NCI-H146 treated with DMSO at 0.1 percent for 48 hours (cell line): ENCODE measurements around the gene ANKRD29.
"Not testable (repeated sequence)": the region's sequence is repeated elsewhere in the genome, so short reads cannot be mapped to it uniquely, and the experiment has no call there.

Experiments
- DNase-seq: peaks from one replicate; lab custom pipeline; 2025; ENCODE audit not compliant: unreplicated experiment; lab: John Stamatoyannopoulos, UW

ANKRD29 gene

DNA sequence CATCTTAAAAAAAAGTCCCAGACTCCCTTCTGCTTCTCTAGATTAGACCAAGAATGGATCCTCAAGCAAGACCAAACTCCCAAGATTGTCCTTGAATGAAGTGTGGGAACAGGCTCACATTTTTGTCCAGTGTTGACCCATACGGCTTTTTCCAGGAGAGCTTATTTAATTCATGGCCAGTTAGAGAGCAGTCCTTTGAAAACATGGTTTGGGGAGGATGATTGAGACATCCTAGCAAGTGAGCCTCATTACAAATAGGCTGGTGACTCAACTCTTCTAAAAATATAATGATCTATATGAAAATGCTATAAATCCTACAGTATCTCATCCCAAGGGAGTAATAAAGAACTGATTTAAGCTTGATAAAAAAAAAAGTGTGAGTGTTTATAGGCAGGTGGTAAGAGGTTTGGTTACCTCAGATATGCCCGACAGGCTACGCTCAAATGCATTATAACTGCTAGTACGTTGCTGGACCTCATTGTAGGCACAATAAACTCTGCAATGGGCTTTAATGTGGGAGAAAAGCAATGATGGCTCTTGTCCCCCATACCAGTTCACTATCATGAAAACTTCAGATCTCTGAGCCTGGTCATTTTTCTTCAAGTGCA is 17.0 kb downstream of the ANKRD29 start:
- DNase-seq = no peak

DNA sequence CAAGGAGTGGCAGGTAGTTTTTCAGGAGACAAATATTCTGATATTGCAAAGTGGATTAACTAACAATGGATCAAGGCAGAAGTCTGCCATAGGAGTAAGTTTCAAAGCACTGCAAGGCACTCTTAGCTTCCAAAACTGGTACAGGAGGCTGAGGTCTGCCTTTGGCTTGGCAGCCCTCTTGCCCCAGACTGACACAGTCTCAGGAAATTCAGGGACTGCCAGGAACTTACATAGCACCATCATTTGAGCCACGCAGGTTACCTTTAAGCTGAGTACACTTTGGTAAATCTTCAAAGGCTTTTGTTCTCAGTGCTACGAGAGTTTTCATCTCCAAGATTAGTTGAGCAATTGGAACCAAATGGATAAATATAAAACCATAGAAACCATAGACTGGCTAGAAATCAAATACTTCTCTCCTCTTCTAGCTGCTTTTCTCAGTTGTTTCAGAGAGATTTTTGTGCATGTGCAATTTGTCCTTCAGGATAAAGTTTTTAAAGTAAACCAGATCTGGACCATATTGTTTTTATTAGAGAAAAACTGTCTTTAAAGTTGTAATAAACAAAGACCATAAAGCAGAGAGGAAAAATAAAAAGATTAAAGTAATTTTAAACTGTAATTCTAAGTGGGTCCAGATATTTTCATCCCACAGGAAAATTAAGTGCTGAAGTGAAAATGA is 18.8 kb downstream of the ANKRD29 start:
- no peak for DNase-seq

DNA sequence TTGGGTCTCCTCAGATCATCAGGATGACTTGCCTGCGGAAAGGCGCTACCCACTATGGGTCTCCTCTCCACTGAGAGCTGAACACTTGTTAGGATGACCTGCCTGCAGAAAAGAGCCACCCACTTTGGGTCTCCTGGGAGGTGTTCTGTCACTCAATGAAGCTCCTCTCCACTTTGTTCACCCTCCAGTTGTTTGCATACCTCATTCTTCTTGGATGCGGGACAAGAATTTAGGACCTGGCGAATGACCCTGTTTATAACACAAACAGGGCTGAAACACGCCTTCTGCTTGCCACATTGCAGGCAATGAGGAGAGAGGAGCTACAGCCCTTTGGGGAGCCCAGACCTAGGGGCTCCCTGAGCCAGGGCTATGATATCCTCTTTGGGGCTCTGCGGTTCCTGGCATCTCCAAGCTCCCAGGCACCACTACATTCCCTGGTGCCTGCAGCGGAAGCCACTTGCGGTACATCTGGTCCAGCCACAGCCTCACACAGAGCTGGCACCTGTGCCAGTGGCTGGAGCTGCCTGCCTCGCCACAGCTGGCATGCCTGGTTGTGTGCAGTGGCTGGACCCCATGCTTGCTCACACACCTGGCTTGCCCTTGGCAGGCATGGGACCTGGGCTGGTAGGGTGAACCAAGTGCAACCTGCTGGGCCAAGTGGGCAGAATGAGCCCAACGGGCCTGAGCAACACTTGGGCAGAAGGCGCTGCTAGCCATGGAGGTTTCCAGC is 20.6 kb downstream of the ANKRD29 start:
- DNase-seq = no peak

DNA sequence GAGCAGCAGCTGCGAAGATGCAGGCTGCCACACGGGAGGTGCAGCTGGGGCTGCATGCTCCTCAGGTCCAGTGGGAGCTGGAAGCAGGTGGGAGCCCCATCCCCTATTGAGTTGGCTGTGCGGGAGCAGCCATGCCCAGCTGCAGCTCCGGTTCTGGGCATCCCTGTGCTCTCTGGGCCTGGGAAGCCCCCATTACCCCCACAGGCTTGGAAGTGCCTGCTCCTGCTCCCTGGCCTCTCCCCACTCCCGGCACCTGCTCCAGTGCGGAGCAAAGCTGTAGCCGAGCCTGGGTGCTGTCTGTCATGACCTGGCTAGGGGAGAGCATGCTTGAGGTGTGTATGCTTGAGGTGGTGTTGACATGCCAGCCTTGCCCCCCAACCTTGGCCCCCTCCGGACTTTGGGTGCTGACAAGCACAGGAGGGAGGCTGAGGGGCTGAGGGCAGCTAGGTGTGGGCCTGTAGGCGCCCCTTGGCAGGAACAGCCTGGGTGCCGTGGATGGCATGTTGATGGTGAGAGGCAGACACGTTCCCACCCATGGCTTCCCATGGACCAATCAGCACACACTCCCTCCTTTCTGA is 21.5 kb downstream of the ANKRD29 start:
- DNase-seq = no peak

DNA sequence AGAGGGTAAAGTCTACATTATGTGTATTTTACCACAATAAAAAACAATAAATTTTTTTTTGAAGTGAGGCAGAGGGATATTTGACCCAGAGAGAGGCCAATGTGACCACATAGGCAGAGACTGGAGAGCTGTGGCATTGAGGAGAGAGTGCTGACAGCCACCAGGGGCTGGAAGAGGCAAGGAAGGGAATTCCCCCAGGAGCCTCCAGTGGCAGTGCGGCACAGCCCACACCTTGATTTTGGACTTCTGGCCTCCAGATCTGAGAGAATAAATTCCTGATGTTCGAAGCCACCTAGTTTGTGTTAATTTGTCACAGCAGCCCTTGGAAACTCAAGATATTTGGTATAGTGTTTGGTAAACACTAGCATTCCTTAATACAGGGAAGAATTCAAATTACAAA is 22.7 kb downstream of the ANKRD29 start:
- no peak for DNase-seq

DNA sequence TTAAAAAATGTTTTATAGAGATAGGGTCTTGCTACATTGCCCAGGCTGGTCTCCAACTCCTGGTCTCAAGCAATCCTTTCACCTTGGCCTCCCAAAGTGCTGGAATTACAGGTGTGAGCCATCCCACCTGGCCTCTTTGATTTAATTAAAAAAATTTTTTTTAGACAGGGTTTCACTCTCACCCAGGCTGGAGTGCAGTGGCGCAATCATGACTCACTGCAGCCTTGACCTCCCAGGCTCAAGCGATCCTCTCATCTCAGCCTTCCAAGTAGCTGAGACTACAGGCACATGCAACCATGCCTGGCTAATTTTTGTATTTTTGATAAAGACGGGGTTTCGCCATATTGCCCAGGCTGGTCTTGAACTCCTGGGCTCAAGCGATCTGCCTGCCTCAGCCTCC is 26.3 kb downstream of the ANKRD29 start:
- DNase-seq = not testable (repeated sequence)

DNA sequence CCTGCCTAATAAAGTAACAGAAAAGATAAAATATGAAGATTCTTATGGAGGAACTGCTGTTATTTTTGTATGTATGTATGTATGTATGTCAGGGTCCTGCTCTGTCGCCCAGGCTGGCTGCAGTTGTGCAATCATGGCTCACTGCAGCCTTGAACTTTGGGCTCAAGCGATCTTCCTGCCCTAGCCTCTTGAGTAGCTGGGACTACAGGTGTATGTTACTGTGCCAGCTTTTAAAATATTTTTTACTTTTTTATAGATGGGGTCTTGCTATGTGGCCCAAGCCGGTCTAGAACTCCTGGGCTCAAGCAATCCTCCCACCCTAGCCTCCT is 26.7 kb downstream of the ANKRD29 start:
- DNase-seq = no peak

DNA sequence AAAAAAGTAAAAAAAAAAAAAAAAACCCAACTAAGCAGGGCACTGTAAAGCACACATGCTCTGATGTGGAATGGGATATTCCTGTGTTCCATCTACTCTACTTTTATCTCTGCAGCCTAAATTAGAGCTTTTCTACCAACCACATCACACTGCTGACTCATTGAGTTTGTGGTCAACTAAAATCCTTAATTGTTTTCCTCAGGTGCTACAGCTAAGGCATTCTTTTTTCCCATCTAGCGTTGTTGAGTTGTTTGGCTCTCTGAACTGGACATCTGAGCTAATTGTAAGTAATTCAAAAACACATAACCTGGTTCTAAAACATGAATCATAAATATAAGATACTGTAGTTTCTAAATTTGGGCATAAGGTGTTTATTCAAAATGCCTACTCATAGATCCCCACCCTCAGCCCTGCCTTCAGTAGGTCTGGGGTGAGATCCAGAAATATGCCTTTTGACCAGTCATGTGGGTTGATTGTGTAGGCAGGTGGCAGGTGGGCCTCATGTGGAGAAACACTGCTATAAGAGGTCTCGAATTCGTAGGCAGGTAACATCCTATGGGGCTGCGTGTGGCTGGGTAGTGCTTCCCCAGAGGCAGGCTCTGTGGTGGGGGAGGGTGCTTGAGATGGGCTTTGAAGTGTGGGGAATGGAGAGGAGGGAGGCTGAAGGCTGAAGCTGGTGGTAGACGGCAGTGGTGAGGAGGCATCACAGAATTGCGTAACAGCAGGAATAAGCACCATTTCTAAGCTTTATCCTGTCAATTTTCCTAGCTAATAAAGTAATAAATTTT is 27.2 kb downstream of the ANKRD29 start:
- DNase-seq = no peak

DNA sequence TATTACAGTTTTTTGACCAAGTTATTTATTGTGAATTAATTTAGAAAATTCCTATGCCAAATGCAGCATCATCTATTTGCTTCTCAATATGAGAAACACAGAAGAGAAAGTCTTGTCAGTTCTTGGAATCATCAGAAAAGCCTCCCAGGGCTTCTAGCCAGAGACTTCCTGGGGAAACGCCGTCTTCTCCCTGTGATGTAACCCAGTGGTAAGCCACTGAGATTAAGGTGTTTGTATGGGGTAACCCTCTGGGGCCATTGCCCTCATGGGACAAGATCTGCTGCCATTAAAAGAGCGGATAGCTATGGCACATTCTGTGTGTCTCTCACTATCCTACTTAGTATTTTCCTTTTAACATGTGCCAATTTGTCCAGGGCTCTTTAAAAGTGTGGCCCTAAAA is 28.0 kb downstream of the ANKRD29 start:
- no peak for DNase-seq

DNA sequence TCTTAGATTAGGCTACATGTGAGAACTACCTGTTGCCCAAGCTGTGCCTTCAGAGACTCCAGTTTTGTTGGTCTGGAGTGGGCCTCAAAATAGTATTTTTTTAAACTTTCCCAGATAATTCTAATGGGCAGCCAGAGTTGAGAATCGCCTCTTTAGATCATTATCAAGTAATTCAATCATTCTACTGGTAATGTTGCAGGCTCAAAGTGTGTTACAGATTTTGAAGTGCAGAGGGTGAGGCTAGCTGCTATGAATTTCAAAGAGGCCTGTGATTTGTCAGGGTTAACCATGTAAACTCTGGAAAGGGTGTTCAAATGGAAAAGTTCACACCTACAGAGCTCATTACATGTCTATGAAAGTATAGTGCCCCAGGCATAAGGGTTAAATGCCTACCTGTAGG is 30.1 kb downstream of the ANKRD29 start:
- no peak for DNase-seq

DNA sequence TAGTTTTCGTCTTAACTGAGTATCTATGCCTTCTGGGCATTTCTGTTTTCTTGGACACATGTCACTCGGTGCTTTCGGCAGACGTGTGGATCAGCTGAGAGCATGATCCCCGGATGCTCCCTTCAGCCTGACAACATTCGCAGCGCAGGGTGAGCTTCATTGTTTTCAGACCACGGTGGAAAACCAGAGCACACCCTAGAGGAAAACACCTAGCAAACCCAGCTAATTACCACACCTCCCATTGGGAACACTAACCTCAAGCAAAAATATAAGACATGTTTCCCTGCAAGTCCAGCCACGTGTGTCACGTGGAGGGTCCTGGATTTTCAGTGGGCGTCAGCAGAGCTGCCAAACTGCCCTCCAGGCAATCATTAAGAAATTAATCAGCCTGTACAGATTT is 31.0 kb downstream of the ANKRD29 start:
- DNase-seq = peak; percentile 72

DNA sequence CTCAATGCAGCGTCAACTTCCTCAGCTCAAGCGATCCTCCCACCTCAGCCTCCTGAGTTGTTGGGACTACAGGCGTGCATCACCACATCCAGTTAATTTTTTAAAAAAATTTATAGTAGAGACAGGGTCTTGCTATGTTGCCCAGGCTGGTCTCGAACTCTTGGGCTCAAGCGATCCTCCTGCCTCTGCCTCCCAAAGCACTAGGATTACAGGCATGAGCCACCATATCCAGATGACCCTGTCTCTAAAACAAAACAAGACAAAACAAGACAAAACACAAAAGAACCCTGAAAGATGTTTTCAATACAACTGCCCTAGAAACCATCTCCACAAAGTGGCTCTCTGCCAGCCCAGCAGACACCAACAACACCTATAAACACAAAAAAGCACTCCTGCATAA is 31.4 kb downstream of the ANKRD29 start:
- DNase-seq = no peak

DNA sequence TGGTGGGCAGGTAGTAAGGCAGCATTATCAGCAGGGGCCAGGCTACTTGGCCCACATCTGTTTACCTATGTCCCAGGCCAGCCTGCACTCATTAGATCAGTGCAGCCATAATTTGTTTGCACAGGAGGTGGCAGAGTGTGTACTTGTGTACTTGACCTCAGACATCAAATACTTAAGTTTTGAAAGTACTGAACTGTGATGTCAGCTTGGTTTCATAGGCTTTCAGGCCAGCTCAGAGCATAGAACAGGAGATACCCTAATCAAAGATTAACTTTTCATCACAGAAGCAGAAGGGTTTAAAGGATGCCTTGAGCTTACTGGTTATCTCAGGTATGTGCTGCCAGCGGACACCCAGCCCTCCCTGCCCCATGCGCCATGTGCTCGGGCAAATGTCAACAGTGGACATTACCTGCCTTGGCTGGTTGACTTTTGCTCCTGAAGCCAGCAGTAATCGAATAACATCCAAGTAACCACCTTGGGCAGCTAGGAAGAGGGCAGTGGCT is 33.2 kb downstream of the ANKRD29 start:
- DNase-seq = peak; percentile 21

DNA sequence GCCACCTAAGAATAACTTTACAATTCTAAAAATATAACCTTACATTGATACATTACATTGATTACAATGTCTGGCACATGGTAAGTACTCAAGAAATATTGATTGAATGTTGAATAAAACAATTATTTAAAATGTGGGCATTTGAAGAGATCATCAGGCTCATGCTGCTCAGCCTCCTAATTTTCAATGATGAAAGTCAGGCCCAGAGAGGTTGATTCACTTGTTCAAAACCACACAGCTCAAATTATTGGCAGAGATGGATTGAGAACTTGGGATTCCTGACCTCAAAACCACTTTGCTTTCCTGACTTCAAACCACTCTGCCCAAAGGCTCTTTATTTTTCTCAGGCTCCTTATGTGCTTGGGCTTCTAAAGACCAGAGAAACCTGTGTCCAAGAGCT is 34.7 kb downstream of the ANKRD29 start:
- DNase-seq = no peak

DNA sequence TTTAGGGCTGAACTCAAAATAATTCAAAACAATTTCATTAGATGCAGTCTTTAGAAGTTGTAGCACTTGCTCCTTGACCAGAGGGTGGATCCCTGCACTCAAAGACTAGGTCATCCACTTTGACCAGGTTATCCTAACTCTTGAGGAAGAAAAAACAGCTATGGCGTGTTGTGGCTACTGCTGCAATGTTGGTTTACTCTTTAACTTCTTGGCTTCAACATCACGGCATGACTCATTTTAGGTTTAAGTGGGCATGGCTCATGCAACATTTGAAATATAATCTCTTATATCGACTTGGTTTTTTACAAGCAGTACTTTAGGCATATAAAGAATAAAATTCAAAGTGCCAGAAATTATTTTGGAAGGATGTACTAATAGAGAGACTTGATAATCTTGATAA is 35.4 kb downstream of the ANKRD29 start:
- DNase-seq = no peak

DNA sequence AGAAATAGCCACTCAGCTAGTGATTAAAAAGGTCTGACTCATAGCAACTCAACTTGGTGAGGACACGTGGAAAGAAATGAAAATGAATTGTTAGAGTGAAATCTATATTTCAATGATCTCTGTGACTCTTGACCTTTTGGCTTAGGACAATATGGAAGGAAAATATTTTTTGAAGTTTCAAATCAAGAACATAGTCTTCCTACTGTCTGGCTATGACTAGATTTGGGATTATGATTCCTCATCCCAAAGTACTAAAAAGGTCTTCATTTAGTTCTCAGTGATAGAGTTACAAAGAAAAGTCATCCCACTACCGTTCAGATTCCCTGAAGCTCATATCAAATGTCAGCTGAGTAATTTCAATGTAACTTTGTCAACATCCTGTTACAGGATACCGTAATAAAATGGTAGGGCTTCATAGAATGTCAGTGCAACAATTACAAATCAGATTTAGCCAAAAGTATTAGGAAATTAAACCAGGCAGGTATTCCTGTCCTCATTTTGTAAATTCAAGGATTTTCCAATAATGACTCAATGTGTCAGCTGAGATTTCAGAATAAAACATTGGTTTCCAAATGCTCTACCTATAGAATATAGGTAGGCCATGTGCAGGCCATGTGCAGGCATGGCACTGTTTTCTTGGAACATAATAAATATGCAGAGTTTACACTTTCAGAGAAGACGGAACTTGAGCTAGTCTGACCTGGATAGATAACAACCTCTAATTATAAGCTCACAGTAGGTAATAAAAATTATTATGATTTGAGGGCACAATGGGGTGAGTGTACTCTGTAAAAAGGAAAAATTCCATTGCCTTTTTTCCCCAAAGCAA is 36.0 kb downstream of the ANKRD29 start:
- DNase-seq = no peak

DNA sequence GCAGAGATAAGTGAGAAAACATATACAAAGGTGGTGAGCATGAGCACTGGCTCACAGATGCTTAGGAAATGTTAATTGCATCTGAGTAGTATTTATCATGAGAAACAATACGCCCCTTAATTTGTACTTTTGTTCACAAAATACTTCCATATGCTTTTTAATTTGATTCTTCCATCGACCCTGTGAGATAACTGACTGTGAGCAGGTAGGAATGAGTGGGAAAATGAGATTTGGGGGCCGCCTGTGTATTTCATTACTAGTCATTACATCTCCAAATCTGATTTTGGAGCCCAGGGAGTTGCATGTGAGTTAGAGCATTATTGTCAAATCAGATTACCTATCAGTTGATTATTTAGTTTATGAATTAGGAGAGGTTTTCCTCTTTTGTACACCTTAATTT is 39.7 kb downstream of the ANKRD29 start:
- DNase-seq = no peak

DNA sequence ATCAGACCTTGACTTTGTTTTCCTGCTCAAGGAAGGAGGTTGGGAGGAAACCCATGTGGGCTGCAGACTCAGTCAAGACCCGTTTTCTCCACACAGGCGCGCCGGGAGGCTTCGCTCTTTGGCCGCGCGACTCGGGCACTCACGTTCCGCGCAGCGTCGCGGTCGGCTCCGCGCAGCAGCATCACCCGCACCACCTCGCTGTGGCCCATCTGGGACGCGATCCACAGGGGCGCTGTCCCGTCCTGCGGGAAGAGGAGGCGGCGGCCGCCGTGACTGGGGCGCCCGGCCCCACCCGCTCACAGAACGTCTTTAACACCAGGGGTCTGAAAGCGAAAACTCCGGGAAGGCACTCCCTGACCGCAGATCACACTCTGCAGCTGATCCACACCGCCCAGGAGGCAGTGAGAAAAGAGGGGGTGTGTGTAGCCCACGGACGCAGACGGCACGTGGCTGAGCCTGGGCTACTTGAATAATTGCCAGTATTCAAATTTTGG is 43.3 kb downstream of the ANKRD29 start:
- peak; percentile 44 for DNase-seq

DNA sequence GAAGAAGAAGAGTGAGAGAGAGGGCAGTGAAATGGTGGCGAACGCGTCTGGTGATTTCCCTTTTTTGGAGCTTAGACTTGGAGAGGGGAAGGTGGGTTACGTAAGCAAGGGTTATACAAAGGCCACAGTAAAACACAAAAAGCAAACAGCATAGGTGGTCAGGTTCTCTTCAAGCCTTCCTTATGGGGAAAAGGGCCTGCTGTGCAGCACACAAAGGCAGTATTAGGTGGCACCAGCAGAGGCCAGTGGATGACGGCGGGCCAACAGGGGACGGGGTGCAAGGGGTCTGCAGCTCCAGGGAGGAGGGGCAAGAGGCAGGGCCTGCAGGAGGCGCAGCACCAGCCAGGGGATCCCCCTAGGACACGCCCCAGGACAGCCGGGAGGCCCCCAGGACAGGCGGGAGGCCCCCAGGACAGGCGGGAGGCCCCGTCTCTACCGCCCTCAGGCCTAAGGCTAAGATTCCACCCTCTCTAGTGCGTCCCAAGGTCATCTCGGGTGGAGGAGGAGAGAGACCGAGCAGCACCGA is 43.8 kb downstream of the ANKRD29 start:
- DNase-seq = peak; percentile 50
